Right atrium auricular region (tissue), 2 donors: ENCODE measurements around the gene ASF1B. TPM values are rescaled to one million over a fixed set of nuclear protein-coding genes. Genes with fewer than 3 reads are reported as not detected.

Source experiments
- DNase-seq: peaks from one replicate; pipeline ENCODE4 v3.0.0-alpha.2; 2019; ENCODE audit warnings: low spot score
- H3K27ac ChIP-seq, 2 donors: fragments of 200-600 bp; sonication (generic); 1 replicate in 1 of 2; 2 replicates in 1 of 2; pipeline ENCODE4 v1.5.1; 2016 to 2019
- H3K27me3 ChIP-seq, 2 donors: fragments of 200-600 bp; sonication (generic); one replicate each; pipeline versions ENCODE4 v1.5.1 to v1.6.0; 2017 to 2019
- H3K36me3 ChIP-seq: fragments of 200-600 bp; sonication (generic); one replicate; pipeline ENCODE4 v1.5.1; 2016
- H3K4me1 ChIP-seq, 2 donors: fragments of 200-600 bp; sonication (generic); one replicate each; pipeline versions ENCODE4 v1.5.1 to v1.6.0; 2017 to 2019
- H3K4me3 ChIP-seq, 2 donors: fragments of 200-600 bp; sonication (generic); 1 replicate in 1 of 2; 2 replicates in 1 of 2; pipeline ENCODE4 v1.5.1; 2017 to 2019; ENCODE audit warnings: mild to moderate bottlenecking in 1 of 2, moderate library complexity in 1 of 2
- H3K9me3 ChIP-seq, 2 donors: fragments of 200-600 bp; sonication (generic); one replicate each; pipeline ENCODE4 v1.5.1; 2019
- CTCF ChIP-seq, 2 donors: fragments of 200-600 bp; sonication (generic); IDR thresholded peaks; one replicate each; pipeline ENCODE4 v1.5.1; 2019; ENCODE audit warnings: antibody characterized with exemption in 2 of 2
- total RNA-seq, 2 donors: library from RNA; depleted of rRNA; stranded (reverse); fragments of >200 nt; gene quantifications; one replicate each; pipeline ENCODE4 v1.1.0, GENCODE V29; 2016

The ASF1B gene
- total RNA-seq, 2 donors from 2014 or later = 0.43 to 1.4 TPM

GRCh38 chr19:14089412-14089661 lies 47.1 kb downstream of the ASF1B start:
- Histone ChIP-seq H3K4me3 (peak overlapping the region; percentile 70 to 76), H3K9me3 (peaks cover 4 to 13% of the 10 kb centered on the region in 2 donors), H3K4me1 (peaks cover 0 to 15% of the 10 kb centered on the region in 2 donors), H3K36me3 (peaks cover 8% of the 10 kb centered on the region), H3K27me3 (no peaks in the 10 kb centered on the region), H3K27ac (peak overlapping the region in 1 of 2 donors; percentile 43)
- DNase-seq = no peak
- no peak for TF ChIP-seq CTCF (IDR thresholded peaks at IDR 0.05)

- Histone ChIP-seq H3K4me3 (peak overlapping the region; percentile 70 to 76), H3K9me3 (peaks cover 4 to 13% of the 10 kb centered on the region in 2 donors), H3K27ac (peak overlapping the region in 1 of 2 donors; percentile 43), H3K27me3 (no peaks in the 10 kb centered on the region), H3K36me3 (peaks cover 8% of the 10 kb centered on the region), H3K4me1 (peaks cover 0 to 15% of the 10 kb centered on the region in 2 donors)
- TF ChIP-seq CTCF (IDR thresholded peaks at IDR 0.05) = no peak
- no peak for DNase-seq
These were observed 47.6 kb downstream of the ASF1B start for GRCh38 chr19:14088634-14089411.

GRCh38 chr19:14086098-14086497 lies 50.3 kb downstream of the ASF1B start:
- Histone ChIP-seq H3K9me3 (no peaks in the 10 kb centered on the region), H3K36me3 (peaks cover 8% of the 10 kb centered on the region), H3K4me3 (no peak overlapping the region), H3K27me3 (no peaks in the 10 kb centered on the region), H3K27ac (no peak overlapping the region), H3K4me1 (peaks cover 0 to 17% of the 10 kb centered on the region in 2 donors)
- TF ChIP-seq CTCF (IDR thresholded peaks at IDR 0.05) = no peak
- no peak for DNase-seq

GRCh38 chr19:14085309-14085995 lies 50.9 kb downstream of the ASF1B start, which contains the start of gene C19orf67:
TSS of gene C19orf67 (minus strand) at chr19:14085783. CDS start at chr19:14085627, 156 bp downstream.
- Histone ChIP-seq H3K36me3 (peaks cover 8% of the 10 kb centered on the region), H3K4me3 (no peak within 1 kb of the TSS), H3K27ac (no peak within 1 kb of the TSS), H3K4me1 (peaks cover 0 to 22% of the 10 kb centered on the region in 2 donors), H3K27me3 (no peaks in the 10 kb centered on the region), H3K9me3 (no peaks in the 10 kb centered on the region)
- no peak for DNase-seq
- no peak for TF ChIP-seq CTCF (IDR thresholded peaks at IDR 0.05)

DNA sequence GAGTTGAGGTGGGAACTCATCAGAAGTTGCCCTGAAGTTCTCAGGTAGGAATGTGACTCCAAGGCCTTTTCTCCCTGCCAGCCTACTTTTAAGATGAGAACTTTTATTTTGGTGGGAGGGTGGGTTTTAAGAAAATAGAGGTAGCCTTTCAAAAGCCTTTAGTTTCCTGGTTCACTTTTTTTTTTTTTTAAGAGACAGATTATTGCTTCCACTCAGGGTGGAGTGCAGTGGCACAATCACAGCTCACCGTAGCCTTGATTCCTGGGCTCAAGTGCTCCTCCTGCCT lies 53.8 kb downstream of the ASF1B start:
- no peak for TF ChIP-seq CTCF (IDR thresholded peaks at IDR 0.05)
- no peak for DNase-seq
- Histone ChIP-seq H3K9me3 (no peaks in the 10 kb centered on the region), H3K4me3 (peak overlapping the region in 1 of 2 donors; percentile 67), H3K27me3 (no peaks in the 10 kb centered on the region), H3K36me3 (no peaks in the 10 kb centered on the region), H3K4me1 (peaks cover 0 to 19% of the 10 kb centered on the region in 2 donors), H3K27ac (no peak overlapping the region)
